Measurements from ENCODE around the gene KCNG3.

The KCNG3 gene

DNA sequence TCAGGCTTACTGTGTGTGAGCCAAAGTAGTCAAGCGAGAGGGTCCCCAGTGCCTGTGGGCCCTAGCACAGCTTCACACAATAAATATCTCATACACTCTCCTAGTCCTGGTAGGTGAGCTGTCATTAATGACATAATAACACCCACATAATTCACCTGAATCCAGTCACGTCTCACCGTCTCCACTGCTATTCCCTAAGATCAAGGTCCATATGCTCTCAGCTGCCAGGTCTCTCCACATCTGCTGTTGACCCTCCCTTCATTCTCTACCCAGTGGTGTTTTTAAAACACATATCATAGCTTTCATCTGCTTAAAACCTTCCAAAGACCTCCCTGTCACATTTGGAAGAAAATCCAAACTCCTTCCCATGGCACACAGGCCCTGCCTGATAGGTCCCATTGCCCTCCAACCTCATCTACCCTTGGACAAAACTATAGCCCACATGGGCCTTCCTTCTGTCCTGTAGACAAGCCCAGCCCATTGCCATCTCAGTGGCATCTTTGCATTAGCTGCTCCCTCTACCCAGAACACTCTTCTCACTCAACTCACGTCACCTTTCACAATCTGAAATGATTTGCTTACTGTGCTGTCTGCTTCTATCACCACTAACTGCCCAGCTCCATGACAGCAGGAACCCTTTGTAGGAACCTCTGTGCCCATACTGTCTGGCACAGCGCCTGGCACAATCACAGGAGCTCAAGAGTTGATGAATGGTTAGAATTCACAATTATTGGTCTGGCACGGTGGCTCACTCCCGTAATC is 7.5 kb downstream of the KCNG3 start:
- no peak for DNase-seq (ENCODE audit: low read depth, low spot score)

GRCh38 chr2:42480402-42480801 is 13.4 kb downstream of the KCNG3 start:
- DNase-seq (ENCODE audit: low read depth, low spot score) = no peak

- no peak for DNase-seq (ENCODE audit: low read depth, low spot score)
Observed at GRCh38 chr2:42474765-42475454, 18.9 kb downstream of the KCNG3 start.

DNA sequence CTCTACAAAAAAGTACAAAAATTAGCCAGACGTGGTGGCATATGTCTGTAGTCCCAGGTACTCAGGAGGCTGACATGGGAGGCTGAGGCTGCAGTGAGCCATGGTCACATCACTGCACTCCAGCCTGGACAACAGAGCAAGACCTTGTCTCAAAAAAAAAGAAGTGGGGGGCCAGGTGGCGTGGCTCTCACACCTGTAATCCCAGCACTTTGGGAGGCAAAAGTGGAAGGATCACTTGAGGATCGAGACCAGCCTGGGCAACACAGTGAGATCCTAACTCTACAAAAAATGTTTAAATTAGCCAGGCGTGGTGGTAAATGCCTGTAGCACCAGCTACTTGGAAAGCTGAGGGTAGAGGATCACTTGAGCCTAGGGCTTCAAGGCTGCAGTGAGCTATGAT is 23.1 kb downstream of the KCNG3 start:
- DNase-seq (ENCODE audit: low read depth, low spot score) = no peak

DNA sequence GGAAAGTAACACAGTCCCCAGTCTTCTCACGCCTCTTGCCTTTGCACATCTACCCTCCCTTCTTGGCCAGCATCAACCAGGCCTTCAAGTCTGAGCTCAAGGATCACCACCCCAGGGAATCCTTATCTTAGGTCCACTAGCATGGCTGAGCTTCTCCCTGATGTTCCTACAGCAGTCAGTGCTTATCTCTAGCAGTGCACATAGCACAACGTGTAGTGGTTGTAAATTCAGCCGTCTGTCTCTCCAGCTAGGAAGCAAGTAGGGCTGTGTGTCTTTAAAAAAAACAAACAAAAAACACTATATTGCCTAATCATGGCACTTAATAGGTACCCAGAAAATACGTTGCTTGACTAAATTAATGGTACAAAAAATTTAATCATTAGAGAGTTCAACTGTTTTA is 29.2 kb downstream of the KCNG3 start:
- no peak for DNase-seq (ENCODE audit: low read depth, low spot score)

DNA sequence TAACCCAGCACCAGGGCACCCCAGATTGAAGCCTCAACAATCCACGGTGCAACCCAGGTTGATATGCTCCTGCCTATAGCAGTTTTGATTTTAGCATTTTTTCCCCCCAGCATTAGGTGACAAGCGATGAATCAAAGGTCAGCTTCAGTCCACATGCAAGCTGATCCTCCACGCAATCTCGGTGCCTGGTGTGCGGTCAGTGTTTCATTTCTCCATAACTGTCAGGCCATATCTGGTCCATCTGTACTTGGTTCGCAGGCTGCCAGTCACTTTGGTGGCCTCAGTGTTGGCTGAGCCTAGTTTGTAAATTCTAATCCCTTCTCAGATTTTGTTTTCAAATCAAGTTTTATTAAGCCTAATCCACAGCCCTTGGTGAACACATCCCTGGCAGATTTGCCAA is 30.2 kb downstream of the KCNG3 start:
- DNase-seq (ENCODE audit: low read depth, low spot score) = no peak

GRCh38 chr2:42459296-42459695 is 34.5 kb downstream of the KCNG3 start:
- no peak for DNase-seq (ENCODE audit: low read depth, low spot score)

DNA sequence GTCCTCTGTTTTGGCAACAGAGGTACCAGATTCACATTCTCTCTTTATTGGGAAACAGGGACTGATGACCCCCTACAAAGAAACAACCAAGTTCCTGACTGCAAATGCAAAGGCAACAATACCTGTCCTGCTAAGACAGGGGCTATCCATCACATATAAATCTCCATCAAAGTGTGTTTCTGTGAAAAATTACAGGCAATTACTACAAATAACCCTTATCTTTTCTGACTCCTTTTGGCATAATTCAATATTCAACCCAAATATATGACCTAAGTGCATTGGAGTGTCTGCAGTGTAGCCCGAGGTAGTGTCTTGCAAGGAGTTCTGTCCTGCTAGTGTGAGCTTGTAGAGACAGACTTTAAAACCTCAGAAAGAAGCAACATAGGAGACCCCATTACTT is 35.4 kb downstream of the KCNG3 start:
- no peak for DNase-seq (ENCODE audit: low read depth, low spot score)

- no peak for DNase-seq (ENCODE audit: low read depth, low spot score)
Observed at GRCh38 chr2:42457011-42457410, 36.8 kb downstream of the KCNG3 start.

- no peak for DNase-seq (ENCODE audit: low read depth, low spot score)
Observed at GRCh38 chr2:42456126-42456839, 37.5 kb downstream of the KCNG3 start.

GRCh38 chr2:42452545-42452944 is 41.2 kb downstream of the KCNG3 start:
- no peak for DNase-seq (ENCODE audit: low read depth, low spot score)

GRCh38 chr2:42450136-42450535 is 43.6 kb downstream of the KCNG3 start:
- DNase-seq (ENCODE audit: low read depth, low spot score) = no peak

- no peak for DNase-seq (ENCODE audit: low read depth, low spot score)
Observed at GRCh38 chr2:42449163-42450087, 44.4 kb downstream of the KCNG3 start.

DNA sequence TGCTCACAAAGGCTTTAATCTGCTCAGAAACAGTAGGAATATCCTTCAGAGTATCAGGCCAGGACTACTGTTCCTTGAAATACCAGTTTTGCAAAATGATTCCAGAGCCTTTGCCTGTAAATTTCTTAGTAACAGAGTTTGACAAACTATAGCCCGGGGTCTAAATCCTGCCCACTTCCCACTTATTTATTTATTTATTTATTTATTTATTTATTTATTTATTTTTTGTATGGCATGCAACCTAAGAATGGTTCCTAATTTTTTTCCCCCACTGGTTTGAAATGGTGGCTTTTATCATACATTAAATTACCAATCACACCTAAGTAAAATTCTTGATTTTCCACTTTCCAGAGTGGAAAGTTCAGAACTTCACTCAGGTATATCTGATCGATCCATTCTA is 45.6 kb downstream of the KCNG3 start:
- no peak for DNase-seq (ENCODE audit: low read depth, low spot score)

- no peak for DNase-seq (ENCODE audit: low read depth, low spot score)
Observed at GRCh38 chr2:42446503-42447271, 47.1 kb downstream of the KCNG3 start.

GRCh38 chr2:42443718-42444399 is 49.9 kb downstream of the KCNG3 start:
- DNase-seq (ENCODE audit: low read depth, low spot score) = no peak

GRCh38 chr2:42442774-42443173 is 51.0 kb downstream of the KCNG3 start:
- DNase-seq (ENCODE audit: low read depth, low spot score) = no peak

DNA sequence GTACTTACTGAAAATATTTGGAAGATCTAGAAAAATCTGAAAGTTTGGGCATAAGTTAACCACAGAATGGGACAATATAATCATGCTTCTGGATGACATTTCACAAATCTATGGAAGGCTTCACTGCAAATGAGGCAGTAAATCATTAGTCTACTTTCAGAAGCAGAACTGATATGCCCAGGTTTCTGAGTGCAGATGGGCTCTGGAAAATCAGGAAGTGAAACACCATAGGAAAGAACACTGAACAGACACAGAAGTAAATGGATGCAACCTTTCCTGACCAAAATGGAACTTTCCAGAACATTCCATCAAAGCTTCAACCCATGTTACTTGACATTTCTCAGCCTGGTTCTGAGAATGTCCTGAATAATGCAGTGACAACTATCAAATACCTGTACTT is 55.1 kb downstream of the KCNG3 start:
- DNase-seq (ENCODE audit: low read depth, low spot score) = no peak

DNA sequence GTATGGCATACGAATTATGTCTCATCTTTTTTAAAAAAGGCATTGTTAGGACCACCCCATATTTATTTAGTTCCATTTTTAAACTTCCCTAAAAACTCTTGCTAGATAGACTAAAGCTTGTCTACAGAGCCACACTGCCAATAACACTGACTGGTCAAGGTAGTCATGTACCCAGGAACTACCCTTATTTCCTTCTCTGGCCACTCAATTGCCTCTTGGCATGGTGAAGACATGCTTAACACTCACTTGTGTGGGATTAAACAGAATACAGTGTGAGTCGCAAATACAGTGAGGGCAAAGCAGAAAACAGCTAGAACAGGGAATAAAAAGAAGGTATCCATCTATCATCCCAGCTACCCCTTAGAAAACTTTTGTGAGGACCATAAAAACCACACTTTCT is 57.4 kb downstream of the KCNG3 start:
- no peak for DNase-seq (ENCODE audit: low read depth, low spot score)

GRCh38 chr2:42435628-42436027 is 58.2 kb downstream of the KCNG3 start:
- DNase-seq (ENCODE audit: low read depth, low spot score) = no peak
